Mononuclear cell (primary cell): ENCODE data around the gene RUNX1. TPM values are rescaled to one million over a fixed set of nuclear protein-coding genes. Genes with fewer than 3 reads are reported as not detected.

Experiments
- H3K27me3 ChIP-seq: 2 replicates; pipeline ENCODE4 v1.6.0; 2011; ENCODE audit warnings: low read length, control low read depth; ENCODE audit not compliant: insufficient read depth
- H3K4me1 ChIP-seq: 2 replicates; pipeline ENCODE4 v1.5.1; 2011; ENCODE audit warnings: mild to moderate bottlenecking, low read length, control low read depth; ENCODE audit not compliant: insufficient read depth
- H3K4me3 ChIP-seq: 2 replicates; pipeline ENCODE4 v1.5.1; 2011; ENCODE audit warnings: mild to moderate bottlenecking, low read length, moderate library complexity
- H3K9me3 ChIP-seq: 2 replicates; pipeline ENCODE4 v1.5.1; 2011; ENCODE audit warnings: low read depth, mild to moderate bottlenecking, control low read depth, low read length
- total RNA-seq: library from RNA; depleted of rRNA; stranded (reverse); fragments of >200 nt; gene quantifications from one replicate; pipeline ENCODE4 v1.2.3, GENCODE V29; 2012

The RUNX1 gene
- total RNA-seq, 1 donor, result 51.2 TPM

DNA sequence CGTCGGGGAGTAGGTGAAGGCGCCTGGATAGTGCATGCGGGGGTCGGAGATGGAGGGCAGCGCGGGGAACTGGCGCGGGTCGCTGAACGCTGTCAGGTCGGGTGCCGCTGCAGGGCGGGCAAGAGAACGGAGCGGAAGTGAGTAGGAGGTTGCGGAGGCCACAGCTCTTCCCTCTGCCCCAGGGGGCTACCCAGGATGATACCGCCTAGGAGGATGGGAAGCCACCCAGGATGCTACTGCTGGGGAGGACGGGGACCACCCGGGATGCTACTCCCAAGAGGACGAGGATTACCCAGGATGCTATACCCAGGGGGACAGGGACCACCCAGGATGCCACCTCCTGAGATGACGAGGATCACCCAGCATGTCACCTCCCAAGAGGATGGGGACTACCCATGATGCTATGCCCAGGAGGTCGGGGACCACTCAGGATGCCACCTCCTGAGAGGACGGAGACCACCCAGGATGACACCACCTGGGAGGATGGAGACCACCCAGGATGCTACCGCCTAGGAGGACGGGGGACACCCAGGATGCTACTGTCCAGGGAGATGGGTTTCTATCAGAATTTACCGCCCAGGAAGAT lies 256.5 kb downstream of the RUNX1 start:
- H3K27me3 ChIP-seq, result no peaks in the 10 kb centered on the region
- no peaks in the 10 kb centered on the region for H3K4me1 ChIP-seq
- H3K4me3 ChIP-seq, result no peak overlapping the region
- H3K9me3 ChIP-seq, result no peaks in the 10 kb centered on the region

- no peaks in the 10 kb centered on the region for H3K27me3 ChIP-seq
- H3K9me3 ChIP-seq, result no peaks in the 10 kb centered on the region
- no peak overlapping the region for H3K4me3 ChIP-seq
- no peaks in the 10 kb centered on the region for H3K4me1 ChIP-seq
These were observed 257.2 kb downstream of the RUNX1 start for GRCh38 chr21:34791776-34792503.

GRCh38 chr21:34790834-34791233 lies 258.3 kb downstream of the RUNX1 start:
- H3K27me3 ChIP-seq, result no peaks in the 10 kb centered on the region
- H3K4me3 ChIP-seq, result no peak overlapping the region
- H3K4me1 ChIP-seq, result no peaks in the 10 kb centered on the region
- H3K9me3 ChIP-seq, result no peaks in the 10 kb centered on the region

GRCh38 chr21:34790341-34790740 lies 258.8 kb downstream of the RUNX1 start:
- Histone ChIP-seq H3K4me1 (no peaks in the 10 kb centered on the region), H3K9me3 (no peaks in the 10 kb centered on the region), H3K27me3 (no peaks in the 10 kb centered on the region), H3K4me3 (no peak overlapping the region)

- no peaks in the 10 kb centered on the region for H3K4me1 ChIP-seq
- no peaks in the 10 kb centered on the region for H3K27me3 ChIP-seq
These were observed 260.2 kb downstream of the RUNX1 start for GRCh38 chr21:34788879-34789278.

GRCh38 chr21:34783815-34784214 lies 265.3 kb downstream of the RUNX1 start:
- Histone ChIP-seq H3K4me1 (no peaks in the 10 kb centered on the region), H3K4me3 (no peak overlapping the region), H3K27me3 (no peaks in the 10 kb centered on the region), H3K9me3 (no peaks in the 10 kb centered on the region)

More at GRCh38 chr21:34788879-34789278, 260.2 kb downstream of the RUNX1 start:
- H3K9me3 ChIP-seq, result no peaks in the 10 kb centered on the region
- H3K4me3 ChIP-seq, result no peak overlapping the region

DNA sequence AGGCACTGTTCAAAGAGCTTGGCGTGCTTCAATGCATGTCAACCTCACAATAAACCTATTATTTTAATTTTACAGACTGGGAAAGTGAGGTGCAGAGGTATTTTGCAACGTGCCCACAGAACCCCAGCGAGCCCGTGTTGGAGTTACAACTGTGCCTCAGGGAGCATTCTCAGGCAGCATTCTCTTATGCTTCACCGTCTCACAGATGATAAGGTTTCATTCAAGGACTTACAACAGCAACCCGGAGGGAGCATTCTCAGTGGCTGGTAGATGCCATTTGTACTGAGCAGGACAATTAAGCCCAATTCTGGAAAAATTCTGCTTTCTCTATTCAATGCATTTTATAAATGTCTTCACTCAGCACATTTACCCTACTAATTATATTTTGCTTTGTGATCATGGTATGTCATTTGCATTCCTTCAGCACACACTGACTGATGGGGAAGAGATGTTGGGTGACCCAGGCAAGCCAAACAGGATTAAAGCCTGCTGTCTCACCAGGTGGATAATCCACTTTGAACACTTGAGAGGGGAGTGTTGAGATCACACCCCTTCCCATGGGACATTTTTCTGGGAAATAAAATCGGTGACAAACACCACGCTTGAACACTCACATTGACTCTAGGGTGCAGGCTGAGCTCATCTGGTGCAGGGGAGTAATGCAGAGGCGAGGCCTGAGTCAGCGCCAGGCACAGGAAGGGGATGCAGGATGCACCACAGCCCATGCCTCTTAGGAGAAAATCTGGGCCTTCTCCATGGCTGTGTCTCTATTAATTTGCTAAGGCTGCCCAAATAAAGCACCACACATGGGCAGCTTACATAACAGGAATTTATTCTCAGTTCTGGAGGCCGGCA lies 266.4 kb downstream of the RUNX1 start:
- H3K27me3 ChIP-seq, result no peaks in the 10 kb centered on the region
- no peak overlapping the region for H3K4me3 ChIP-seq
- no peaks in the 10 kb centered on the region for H3K4me1 ChIP-seq
- no peaks in the 10 kb centered on the region for H3K9me3 ChIP-seq

DNA sequence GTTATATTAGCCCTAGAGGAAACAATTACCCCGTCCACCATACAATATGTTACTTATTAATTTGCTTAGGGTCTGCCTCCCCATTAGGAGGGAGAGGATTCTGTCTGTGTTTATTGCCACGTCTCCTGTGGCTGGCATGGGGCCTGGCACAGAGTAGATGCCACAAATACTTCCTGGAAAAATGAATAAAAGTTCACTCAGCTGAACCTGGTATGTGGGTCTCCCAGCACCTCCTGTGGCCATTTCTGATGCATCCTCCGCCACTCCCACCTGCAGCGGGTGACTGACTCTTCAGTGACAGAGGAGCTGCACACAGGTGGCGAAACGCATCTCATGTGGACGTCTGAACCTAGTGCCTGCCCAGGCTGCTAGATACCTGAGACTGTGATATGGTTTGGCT lies 267.6 kb downstream of the RUNX1 start:
- Histone ChIP-seq H3K27me3 (no peaks in the 10 kb centered on the region), H3K4me1 (no peaks in the 10 kb centered on the region), H3K9me3 (no peaks in the 10 kb centered on the region), H3K4me3 (no peak overlapping the region)

DNA sequence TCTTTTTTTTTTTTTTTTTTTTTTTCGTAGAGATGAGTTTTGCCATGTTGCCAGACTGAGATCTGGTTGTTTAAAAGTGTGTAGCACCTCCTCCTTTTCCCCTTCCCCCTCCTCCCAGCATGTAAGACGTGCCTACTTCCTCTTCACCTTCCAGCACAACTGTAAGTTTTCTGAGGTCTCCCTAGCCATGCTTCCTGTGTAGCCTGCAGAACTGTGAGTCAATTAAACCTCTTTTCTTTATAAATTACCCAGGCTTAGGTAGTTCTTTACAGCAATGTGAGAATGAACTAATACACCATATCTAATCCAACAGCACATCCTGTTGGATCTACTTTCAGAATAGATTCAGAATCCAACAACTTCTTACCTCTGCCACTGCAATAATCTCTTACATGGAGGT lies 269.2 kb downstream of the RUNX1 start:
- H3K4me3 ChIP-seq, result no peak overlapping the region
- no peaks in the 10 kb centered on the region for H3K4me1 ChIP-seq
- no peaks in the 10 kb centered on the region for H3K9me3 ChIP-seq

GRCh38 chr21:34775793-34776192 lies 273.3 kb downstream of the RUNX1 start:
- no peaks in the 10 kb centered on the region for H3K4me1 ChIP-seq
- H3K4me3 ChIP-seq, result no peak overlapping the region
- H3K9me3 ChIP-seq, result no peaks in the 10 kb centered on the region
- H3K27me3 ChIP-seq, result peaks cover 13% of the 10 kb centered on the region

More for the DNA sequence above, 269.2 kb downstream of the RUNX1 start:
- H3K27me3 ChIP-seq, result peaks cover 5% of the 10 kb centered on the region

DNA sequence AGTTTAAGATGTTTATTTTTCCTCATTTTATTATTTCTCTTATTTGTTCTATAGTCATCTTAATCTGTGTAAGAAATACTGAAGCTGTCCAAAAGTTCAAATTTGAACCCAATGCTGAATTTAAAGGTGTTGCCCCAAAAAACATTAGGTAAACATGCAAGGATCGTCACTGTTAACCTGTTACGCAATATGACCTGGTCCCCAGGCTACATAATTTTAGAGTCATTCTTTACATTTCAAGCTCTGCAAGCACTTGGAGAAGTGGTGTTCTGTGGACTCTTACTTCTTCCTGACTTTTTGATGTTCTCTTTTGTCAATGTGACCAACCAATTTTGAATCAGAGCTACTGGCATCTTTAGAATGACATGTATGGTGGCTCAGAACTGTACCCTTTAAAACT lies 274.4 kb downstream of the RUNX1 start:
- Histone ChIP-seq H3K27me3 (peaks cover 13% of the 10 kb centered on the region), H3K4me1 (no peaks in the 10 kb centered on the region), H3K9me3 (no peaks in the 10 kb centered on the region), H3K4me3 (no peak overlapping the region)

- Histone ChIP-seq H3K4me1 (no peaks in the 10 kb centered on the region), H3K4me3 (no peak overlapping the region), H3K9me3 (no peaks in the 10 kb centered on the region), H3K27me3 (peaks cover 15% of the 10 kb centered on the region)
These were observed 277.5 kb downstream of the RUNX1 start for GRCh38 chr21:34771512-34772028.

GRCh38 chr21:34770576-34770975 lies 278.5 kb downstream of the RUNX1 start:
- Histone ChIP-seq H3K27me3 (peaks cover 10% of the 10 kb centered on the region), H3K4me1 (no peaks in the 10 kb centered on the region), H3K4me3 (no peak overlapping the region), H3K9me3 (no peaks in the 10 kb centered on the region)

DNA sequence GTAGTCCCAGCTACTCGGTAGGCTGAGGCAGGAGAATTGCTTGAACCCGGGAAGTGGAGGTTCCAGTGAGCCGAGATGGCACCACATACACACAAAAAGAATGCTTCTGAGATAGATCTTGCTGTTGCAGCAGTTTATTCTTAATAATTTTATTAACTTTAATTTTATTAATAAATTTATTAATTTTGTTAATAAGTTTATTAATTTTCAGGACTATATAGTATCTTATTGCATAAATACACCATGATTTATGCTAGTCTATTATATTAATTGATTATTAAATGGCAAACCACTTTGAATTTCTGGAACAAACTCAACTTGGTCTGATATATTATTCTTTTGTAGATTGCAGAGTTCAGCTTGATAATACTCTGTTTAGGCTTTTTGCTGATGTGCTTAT lies 280.8 kb downstream of the RUNX1 start:
- no peaks in the 10 kb centered on the region for H3K9me3 ChIP-seq
- H3K27me3 ChIP-seq, result peaks cover 6% of the 10 kb centered on the region
- no peak overlapping the region for H3K4me3 ChIP-seq
- H3K4me1 ChIP-seq, result no peaks in the 10 kb centered on the region

DNA sequence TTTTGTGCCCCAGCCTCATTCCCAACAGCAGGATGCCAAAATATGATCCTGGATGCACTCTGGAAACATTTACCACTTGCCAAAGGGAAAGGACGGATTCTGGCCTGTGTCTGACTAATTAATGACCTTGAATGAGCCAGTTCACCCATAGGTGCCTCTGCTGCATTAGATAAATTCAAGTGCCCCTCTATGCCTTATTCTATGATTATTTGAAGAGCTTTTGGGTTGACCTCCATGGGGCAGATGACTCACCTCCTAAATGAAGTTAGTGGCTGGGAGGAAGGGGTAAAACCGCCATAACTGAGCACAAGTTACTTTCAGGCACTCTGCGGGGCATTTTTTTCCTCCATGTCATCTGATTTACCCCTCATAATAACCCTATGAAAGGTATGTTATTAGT lies 282.2 kb downstream of the RUNX1 start:
- Histone ChIP-seq H3K27me3 (peaks cover 6% of the 10 kb centered on the region), H3K4me1 (no peaks in the 10 kb centered on the region), H3K4me3 (no peak overlapping the region)

More for the DNA sequence above, 282.2 kb downstream of the RUNX1 start:
- no peaks in the 10 kb centered on the region for H3K9me3 ChIP-seq
